Stimulated activated CD8-positive, alpha-beta memory T cell treated with anti-CD3 and anti-CD28 coated beads, Interleukin-12 subunit alpha, Interleukin-12 subunit beta, amount 100 ng/mL, for 4 hours (primary cell): ENCODE results near the gene WWC1.

Experiments used
- DNase-seq: peaks from one replicate; pipeline ENCODE4 v3.0.0-alpha.2; 2020; ENCODE audit warnings: low read depth

Gene WWC1

DNA sequence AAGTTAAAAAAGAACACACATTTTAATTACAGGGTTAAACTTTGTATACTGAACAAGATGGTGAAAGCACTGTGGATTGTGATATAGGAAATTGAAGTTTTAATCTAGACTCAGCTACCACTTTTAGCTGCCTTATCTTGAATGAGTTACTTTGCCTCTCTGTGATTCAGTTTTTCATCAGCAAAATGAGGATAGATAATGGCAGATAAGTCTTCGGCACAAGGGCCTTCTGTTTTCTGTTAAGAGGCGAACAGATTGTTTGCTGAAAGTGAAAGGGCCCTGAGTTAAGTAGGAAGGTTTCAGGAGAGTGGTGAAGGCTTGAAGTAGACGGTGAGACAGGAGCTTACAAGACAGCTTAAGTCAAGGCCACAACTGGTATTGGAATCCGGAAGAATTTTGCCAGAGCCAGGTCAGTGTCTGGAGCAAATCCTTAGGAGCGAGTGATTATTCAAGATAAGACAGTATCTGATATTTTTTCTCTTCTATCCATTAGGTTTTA, 202.7 kb downstream of the WWC1 start:
- no peak for DNase-seq

DNA sequence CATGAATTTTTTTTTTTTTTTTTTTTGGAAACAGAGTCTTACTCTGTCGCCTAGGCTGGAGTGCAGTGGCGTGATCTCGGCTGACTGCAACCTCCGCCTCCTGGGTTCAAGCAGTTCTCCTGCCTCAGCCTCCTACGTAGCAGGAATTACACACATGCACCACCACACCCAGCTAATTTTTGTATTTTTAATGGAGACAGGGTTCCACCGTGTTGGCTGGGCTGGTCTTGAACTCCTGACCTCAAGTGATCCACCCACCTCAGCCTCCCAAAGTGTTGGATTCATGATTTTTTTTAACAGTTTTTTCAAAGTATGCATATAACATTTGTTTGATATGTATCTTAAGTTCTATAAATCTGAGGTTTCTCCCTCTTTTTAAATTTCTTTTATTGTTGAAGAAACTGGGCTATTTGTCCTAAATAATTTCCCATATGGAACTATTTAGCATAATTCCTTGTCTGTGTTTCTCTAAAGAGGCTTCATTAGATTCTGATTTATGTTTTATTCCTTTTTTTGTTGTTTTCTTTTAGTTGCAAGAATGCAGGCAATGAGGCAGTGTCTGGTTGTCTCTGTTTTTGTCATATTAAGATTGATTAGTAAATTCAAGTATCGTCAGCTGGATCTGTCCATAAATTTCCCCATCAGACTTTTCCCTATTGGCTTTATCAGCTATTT, 211.3 kb downstream of the WWC1 start:
- DNase-seq: no peak

DNA sequence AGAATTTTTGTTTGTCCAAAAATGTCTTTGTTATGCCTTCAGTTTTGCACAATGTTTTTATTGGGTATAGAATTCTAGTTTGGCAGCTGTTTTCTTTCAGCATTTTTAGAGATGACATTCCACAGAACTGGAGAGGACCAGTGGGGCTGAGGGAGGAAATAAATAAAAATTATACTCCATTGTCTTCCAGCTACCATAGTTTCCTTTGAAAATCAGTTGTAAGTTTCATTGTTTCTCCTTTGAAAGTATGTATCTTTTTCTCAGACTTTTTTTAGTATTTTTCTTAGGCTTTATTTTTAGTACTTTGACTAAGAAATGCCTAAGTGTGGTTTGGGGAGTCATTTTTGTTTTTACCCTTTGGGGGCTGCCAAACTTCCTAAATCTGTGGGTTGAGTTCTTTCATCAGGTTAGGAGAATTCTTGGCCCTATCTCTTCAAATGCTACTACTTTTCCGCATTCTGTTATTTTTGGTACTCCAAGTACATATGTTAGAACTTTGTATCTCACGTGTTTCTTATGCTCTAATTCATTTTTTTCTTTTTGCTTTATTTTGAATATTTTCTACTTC, 222.5 kb downstream of the WWC1 start:
- DNase-seq: no peak
